ENCODE data around the gene PRDM5. TPM values are rescaled to one million over a fixed set of nuclear protein-coding genes. Genes with fewer than 3 reads are reported as not detected.

The PRDM5 gene
- polyA plus RNA-seq (2012; ENCODE audit: insufficient read length, low read depth), result not detected

- TF ChIP-seq REST (IDR thresholded peaks at IDR 0.05; ENCODE audit: insufficient read depth in 1 of 2, low read depth in 2 of 2, low read length in 2 of 2), result no peak
These were observed at the start of gene PRDM5 for GRCh38 chr4:120922381-120923206. Gene PRDM5, minus strand, starts transcription at chr4:120922726. Its CDS starts 118 bp downstream, at chr4:120922608.

- TF ChIP-seq TAF1 (IDR thresholded peaks at IDR 0.05; ENCODE audit: borderline replicate concordance, insufficient read depth, low read length), result no peak
- no peak for TF ChIP-seq REST (IDR thresholded peaks at IDR 0.05; ENCODE audit: insufficient read depth in 1 of 2, low read depth in 2 of 2, low read length in 2 of 2)
- no peak for TF ChIP-seq FOXP2 (optimal IDR thresholded peaks at IDR 0.05; ENCODE audit: borderline replicate concordance, extremely low read depth, extremely low read length, insufficient read depth)
- TF ChIP-seq SIN3A (IDR thresholded peaks at IDR 0.05; ENCODE audit: borderline replicate concordance, insufficient read depth, low read length), result no peak
- TF ChIP-seq POLR2AphosphoS5 (IDR thresholded peaks at IDR 0.05; ENCODE audit: low read depth, low read length), result no peak
These were observed 49.4 kb upstream of the PRDM5 start for GRCh38 chr4:120971884-120972283.

- TF ChIP-seq FOXP2 (optimal IDR thresholded peaks at IDR 0.05; ENCODE audit: borderline replicate concordance, extremely low read depth, extremely low read length, insufficient read depth) (no peak), REST (IDR thresholded peaks at IDR 0.05; ENCODE audit: insufficient read depth in 1 of 2, low read depth in 2 of 2, low read length in 2 of 2) (no peak), POLR2AphosphoS5 (IDR thresholded peaks at IDR 0.05; ENCODE audit: low read depth, low read length) (no peak), TAF1 (IDR thresholded peaks at IDR 0.05; ENCODE audit: borderline replicate concordance, insufficient read depth, low read length) (no peak), SIN3A (IDR thresholded peaks at IDR 0.05; ENCODE audit: borderline replicate concordance, insufficient read depth, low read length) (no peak)
These were observed 43.4 kb upstream of the PRDM5 start for GRCh38 chr4:120965938-120966337.

- TF ChIP-seq SIN3A (IDR thresholded peaks at IDR 0.05; ENCODE audit: borderline replicate concordance, insufficient read depth, low read length), result no peak
- no peak for TF ChIP-seq FOXP2 (optimal IDR thresholded peaks at IDR 0.05; ENCODE audit: borderline replicate concordance, extremely low read depth, extremely low read length, insufficient read depth)
- TF ChIP-seq TAF1 (IDR thresholded peaks at IDR 0.05; ENCODE audit: borderline replicate concordance, insufficient read depth, low read length), result no peak
- TF ChIP-seq POLR2AphosphoS5 (IDR thresholded peaks at IDR 0.05; ENCODE audit: low read depth, low read length), result no peak
- no peak for TF ChIP-seq REST (IDR thresholded peaks at IDR 0.05; ENCODE audit: insufficient read depth in 1 of 2, low read depth in 2 of 2, low read length in 2 of 2)
These were observed 42.1 kb upstream of the PRDM5 start for GRCh38 chr4:120964596-120964995.
